Astrocyte (in vitro differentiated cells and primary cell): ENCODE data around the gene NOS1AP. TPM values are rescaled to one million over a fixed set of nuclear protein-coding genes. Genes with fewer than 3 reads are reported as not detected.

Experiments used
- DNase-seq: peaks from one replicate; pipeline ENCODE4 v3.0.0-alpha.2; 2010; ENCODE audit warnings: low read depth
- FAIRE-seq: peaks from 2 replicates; lab custom pipeline; 2011; peaks lifted over from hg19 to GRCh38; lab: Jason Lieb, UNC
- H2AFZ ChIP-seq: 2 replicates; pipeline ENCODE4 v1.6.0; 2012; ENCODE audit warnings: low read depth, low read length, inconsistent platforms
- H3K27ac ChIP-seq: 2 replicates; pipeline ENCODE4 v1.5.1; 2011; ENCODE audit warnings: low read depth, low read length, inconsistent platforms
- H3K27me3 ChIP-seq: 2 replicates; pipeline ENCODE4 v1.6.0; 2011; ENCODE audit warnings: low read length, inconsistent platforms; ENCODE audit not compliant: insufficient read depth
- H3K36me3 ChIP-seq: 2 replicates; pipeline ENCODE4 v1.5.1; 2011; ENCODE audit warnings: low read length, inconsistent platforms; ENCODE audit not compliant: insufficient read depth
- H3K4me1 ChIP-seq: 2 replicates; pipeline ENCODE4 v1.5.1; 2011; ENCODE audit warnings: low read length, inconsistent platforms; ENCODE audit not compliant: insufficient read depth
- H3K4me2 ChIP-seq: 2 replicates; pipeline ENCODE4 v1.6.0; 2012; ENCODE audit warnings: low read length, inconsistent platforms
- H3K4me3 ChIP-seq: 2 replicates; pipeline ENCODE4 v1.5.1; 2011; ENCODE audit warnings: low read depth, mild to moderate bottlenecking, low read length, inconsistent platforms; ENCODE audit not compliant: insufficient read depth
- H3K79me2 ChIP-seq: 2 replicates; pipeline ENCODE4 v1.6.0; 2012; ENCODE audit warnings: mild to moderate bottlenecking, low read length, inconsistent platforms; ENCODE audit not compliant: insufficient read depth
- H3K9ac ChIP-seq: 2 replicates; pipeline ENCODE4 v1.6.0; 2012; ENCODE audit warnings: mild to moderate bottlenecking, low read length, inconsistent platforms
- H3K9me3 ChIP-seq: 2 replicates; pipeline ENCODE4 v1.5.1; 2012; ENCODE audit warnings: low read depth, mild to moderate bottlenecking, low read length, inconsistent platforms; ENCODE audit not compliant: insufficient read depth
- H4K20me1 ChIP-seq: 2 replicates; pipeline ENCODE4 v1.6.0; 2012; ENCODE audit warnings: low read length, inconsistent platforms; ENCODE audit not compliant: insufficient read depth
- H3K27ac Mint-ChIP-seq: one replicate; pipeline ENCODE4 v1.8.0; 2021; ENCODE audit warnings: mild to moderate bottlenecking, mixed read lengths; ENCODE audit not compliant: unreplicated experiment
- H3K27me3 Mint-ChIP-seq: one replicate; pipeline ENCODE4 v1.8.0; 2021; ENCODE audit warnings: low read depth, mixed read lengths; ENCODE audit not compliant: unreplicated experiment
- H3K36me3 Mint-ChIP-seq: one replicate; pipeline ENCODE4 v1.8.0; 2021; ENCODE audit warnings: low read depth, mixed read lengths; ENCODE audit not compliant: unreplicated experiment
- H3K4me1 Mint-ChIP-seq: one replicate; pipeline ENCODE4 v1.8.0; 2021; ENCODE audit warnings: low read depth, mixed read lengths; ENCODE audit not compliant: unreplicated experiment
- H3K4me3 Mint-ChIP-seq: one replicate; pipeline ENCODE4 v1.8.0; 2021; ENCODE audit warnings: mild to moderate bottlenecking, moderate library complexity, mixed read lengths; ENCODE audit not compliant: unreplicated experiment
- H3K9me3 Mint-ChIP-seq: one replicate; pipeline ENCODE4 v1.8.0; 2021; ENCODE audit warnings: mild to moderate bottlenecking, mixed read lengths; ENCODE audit not compliant: unreplicated experiment
- EZH2 ChIP-seq: IDR thresholded peaks from 2 replicates; pipeline ENCODE4 v1.6.1; 2012; ENCODE audit warnings: mild to moderate bottlenecking, low read length, inconsistent platforms; ENCODE audit not compliant: insufficient read depth
- total RNA-seq: library from RNA; stranded (reverse); gene quantifications from 2 replicates; pipeline ENCODE4 v1.2.1, GENCODE V29; 2021
- TF ChIP-seq, protein P1 (sequence below): IDR thresholded peaks from 2 replicates; pipeline ENCODE4 v1.5.1; 2011; ENCODE audit warnings: low read depth, mild to moderate bottlenecking, inconsistent platforms, low read length, moderate library complexity; ENCODE audit not compliant: insufficient read depth

The NOS1AP gene
- total RNA-seq, 1 donor from 2014 or later: 1.2 TPM

DNA sequence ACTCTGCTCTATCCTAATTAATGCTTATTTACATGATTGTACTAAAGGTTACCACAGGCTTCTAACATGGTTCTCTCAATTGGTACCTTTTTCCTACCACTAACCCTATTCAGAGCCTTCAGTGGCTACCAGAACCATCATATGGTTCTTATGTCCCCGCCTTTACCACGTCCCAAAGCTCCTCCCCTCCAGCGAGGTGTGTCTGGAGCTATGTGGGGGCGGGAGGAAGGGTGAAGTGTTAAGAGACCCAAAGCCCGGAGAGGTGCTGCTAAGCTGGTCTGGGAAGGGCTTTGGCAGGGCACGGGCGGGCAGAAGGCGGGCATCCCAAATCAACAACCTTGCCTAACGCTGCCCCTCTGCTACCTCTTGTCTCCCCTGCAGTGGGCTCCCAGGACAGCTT lies 297.2 kb downstream of the NOS1AP start:
- no peak for TF ChIP-seq EZH2
- TF ChIP-seq, protein P1, sequence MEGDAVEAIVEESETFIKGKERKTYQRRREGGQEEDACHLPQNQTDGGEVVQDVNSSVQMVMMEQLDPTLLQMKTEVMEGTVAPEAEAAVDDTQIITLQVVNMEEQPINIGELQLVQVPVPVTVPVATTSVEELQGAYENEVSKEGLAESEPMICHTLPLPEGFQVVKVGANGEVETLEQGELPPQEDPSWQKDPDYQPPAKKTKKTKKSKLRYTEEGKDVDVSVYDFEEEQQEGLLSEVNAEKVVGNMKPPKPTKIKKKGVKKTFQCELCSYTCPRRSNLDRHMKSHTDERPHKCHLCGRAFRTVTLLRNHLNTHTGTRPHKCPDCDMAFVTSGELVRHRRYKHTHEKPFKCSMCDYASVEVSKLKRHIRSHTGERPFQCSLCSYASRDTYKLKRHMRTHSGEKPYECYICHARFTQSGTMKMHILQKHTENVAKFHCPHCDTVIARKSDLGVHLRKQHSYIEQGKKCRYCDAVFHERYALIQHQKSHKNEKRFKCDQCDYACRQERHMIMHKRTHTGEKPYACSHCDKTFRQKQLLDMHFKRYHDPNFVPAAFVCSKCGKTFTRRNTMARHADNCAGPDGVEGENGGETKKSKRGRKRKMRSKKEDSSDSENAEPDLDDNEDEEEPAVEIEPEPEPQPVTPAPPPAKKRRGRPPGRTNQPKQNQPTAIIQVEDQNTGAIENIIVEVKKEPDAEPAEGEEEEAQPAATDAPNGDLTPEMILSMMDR: no peak
- FAIRE-seq (no peak), DNase-seq (no peak)
- H3K9me3 Mint-ChIP-seq: no peaks in the 10 kb centered on the region
- peaks cover 2% of the 10 kb centered on the region for H3K36me3 Mint-ChIP-seq
- no peak overlapping the region for H3K4me3 Mint-ChIP-seq
- Histone ChIP-seq H3K27ac (no peak overlapping the region), H3K79me2 (no peaks in the 10 kb centered on the region), H3K4me1 (peaks cover 9% of the 10 kb centered on the region), H4K20me1 (no peaks in the 10 kb centered on the region), H2AFZ (no peak overlapping the region), H3K27me3 (no peaks in the 10 kb centered on the region), H3K4me2 (no peak overlapping the region), H3K9me3 (no peaks in the 10 kb centered on the region), H3K36me3 (no peaks in the 10 kb centered on the region), H3K4me3 (no peak overlapping the region), H3K9ac (no peak overlapping the region)
- H3K27me3 Mint-ChIP-seq: peaks cover 6% of the 10 kb centered on the region
- H3K4me1 Mint-ChIP-seq: peaks cover 3% of the 10 kb centered on the region
- no peak overlapping the region for H3K27ac Mint-ChIP-seq

DNA sequence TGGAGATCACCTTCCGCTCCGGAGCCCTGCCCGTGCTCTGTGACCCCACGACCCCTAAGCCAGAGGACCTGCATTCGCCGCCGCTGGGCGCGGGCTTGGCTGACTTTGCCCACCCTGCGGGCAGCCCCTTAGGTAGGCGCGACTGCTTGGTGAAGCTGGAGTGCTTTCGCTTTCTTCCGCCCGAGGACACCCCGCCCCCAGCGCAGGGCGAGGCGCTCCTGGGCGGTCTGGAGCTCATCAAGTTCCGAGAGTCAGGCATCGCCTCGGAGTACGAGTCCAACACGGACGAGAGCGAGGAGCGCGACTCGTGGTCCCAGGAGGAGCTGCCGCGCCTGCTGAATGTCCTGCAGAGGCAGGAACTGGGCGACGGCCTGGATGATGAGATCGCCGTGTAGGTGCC lies 297.6 kb downstream of the NOS1AP start:
- Histone ChIP-seq H3K27ac (no peak overlapping the region), H4K20me1 (no peaks in the 10 kb centered on the region), H3K4me2 (no peak overlapping the region), H3K9ac (no peak overlapping the region), H3K4me3 (no peak overlapping the region), H3K79me2 (no peaks in the 10 kb centered on the region), H3K27me3 (no peaks in the 10 kb centered on the region), H3K9me3 (no peaks in the 10 kb centered on the region), H3K36me3 (no peaks in the 10 kb centered on the region), H2AFZ (no peak overlapping the region), H3K4me1 (peaks cover 13% of the 10 kb centered on the region)
- H3K9me3 Mint-ChIP-seq: no peaks in the 10 kb centered on the region
- FAIRE-seq (no peak), DNase-seq (no peak)
- H3K36me3 Mint-ChIP-seq: peaks cover 2% of the 10 kb centered on the region
- peaks cover 6% of the 10 kb centered on the region for H3K27me3 Mint-ChIP-seq
- H3K4me3 Mint-ChIP-seq: no peak overlapping the region
- no peak for TF ChIP-seq EZH2
- TF ChIP-seq, protein P1: no peak
- no peak overlapping the region for H3K27ac Mint-ChIP-seq
- peaks cover 7% of the 10 kb centered on the region for H3K4me1 Mint-ChIP-seq

DNA sequence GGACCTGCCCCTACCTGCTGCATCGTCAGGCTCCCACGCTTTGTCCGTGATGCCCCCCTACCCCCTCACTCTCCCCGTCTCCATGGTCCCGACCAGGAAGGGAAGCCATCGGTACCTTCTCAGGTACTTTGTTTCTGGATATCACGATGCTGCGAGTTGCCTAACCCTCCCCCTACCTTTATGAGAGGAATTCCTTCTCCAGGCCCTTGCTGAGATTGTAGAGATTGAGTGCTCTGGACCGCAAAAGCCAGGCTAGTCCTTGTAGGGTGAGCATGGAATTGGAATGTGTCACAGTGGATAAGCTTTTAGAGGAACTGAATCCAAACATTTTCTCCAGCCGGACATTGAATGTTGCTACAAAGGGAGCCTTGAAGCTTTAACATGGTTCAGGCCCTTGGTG lies 298.3 kb downstream of the NOS1AP start:
- Histone ChIP-seq H3K4me2 (no peak overlapping the region), H3K4me1 (peaks cover 18% of the 10 kb centered on the region), H3K27me3 (no peaks in the 10 kb centered on the region), H3K27ac (no peak overlapping the region), H2AFZ (no peak overlapping the region), H3K4me3 (no peak overlapping the region), H3K36me3 (no peaks in the 10 kb centered on the region), H4K20me1 (no peaks in the 10 kb centered on the region), H3K79me2 (no peaks in the 10 kb centered on the region), H3K9ac (no peak overlapping the region), H3K9me3 (no peaks in the 10 kb centered on the region)
- FAIRE-seq (no peak), DNase-seq (no peak)
- no peaks in the 10 kb centered on the region for H3K9me3 Mint-ChIP-seq
- H3K4me3 Mint-ChIP-seq: no peak overlapping the region
- no peak for TF ChIP-seq EZH2
- TF ChIP-seq, protein P1: no peak
- H3K27me3 Mint-ChIP-seq: peaks cover 6% of the 10 kb centered on the region
- peaks cover 11% of the 10 kb centered on the region for H3K4me1 Mint-ChIP-seq
- peaks cover 2% of the 10 kb centered on the region for H3K36me3 Mint-ChIP-seq
- no peak overlapping the region for H3K27ac Mint-ChIP-seq
